ENCODE results near the gene CPAMD8. TPM values are rescaled to one million over a fixed set of nuclear protein-coding genes. Genes with fewer than 3 reads are reported as not detected.
"Not testable (repeated sequence)": the region's sequence is repeated elsewhere in the genome, so short reads cannot be mapped to it uniquely, and the experiment has no call there.

Gene CPAMD8
- total RNA-seq, 1 donor from 2014 or later = 42.9 TPM

GRCh38 chr19:17031741-17032140 is 5.1 kb upstream of the CPAMD8 start:
- TF ChIP-seq CTCF (conservative IDR thresholded peaks at IDR 0.05) = no peak
- Mint-ChIP-seq H3K36me3 (no peaks in the 10 kb centered on the region), H3K4me1 (ENCODE audit: unreplicated experiment) (no peaks in the 10 kb centered on the region), H3K9me3 (no peaks in the 10 kb centered on the region), H3K27me3 (peaks cover 18% of the 10 kb centered on the region), H3K27ac (no peak overlapping the region), H3K4me3 (no peak overlapping the region)
- DNase-seq (ENCODE audit: extremely low spot score, unreplicated experiment) = no peak

GRCh38 chr19:17027535-17027975 is 945 bp upstream of the CPAMD8 start:
- no peak for TF ChIP-seq CTCF (conservative IDR thresholded peaks at IDR 0.05)
- Mint-ChIP-seq H3K4me3 (peak overlapping the region; percentile 83), H3K27ac (peak overlapping the region; percentile 48), H3K9me3 (peaks cover 11% of the 10 kb centered on the region), H3K4me1 (ENCODE audit: unreplicated experiment) (peaks cover 15% of the 10 kb centered on the region), H3K36me3 (peaks cover 20% of the 10 kb centered on the region), H3K27me3 (peaks cover 26% of the 10 kb centered on the region)
- no peak for DNase-seq (ENCODE audit: extremely low spot score, unreplicated experiment)

GRCh38 chr19:17025991-17026658 is 485 bp downstream of the CPAMD8 start:
- Mint-ChIP-seq H3K27ac (peak overlapping the region; percentile 78), H3K9me3 (peaks cover 11% of the 10 kb centered on the region), H3K27me3 (peaks cover 23% of the 10 kb centered on the region), H3K4me1 (ENCODE audit: unreplicated experiment) (peaks cover 15% of the 10 kb centered on the region), H3K36me3 (peaks cover 24% of the 10 kb centered on the region), H3K4me3 (peak overlapping the region; percentile 89)
- no peak for TF ChIP-seq CTCF (conservative IDR thresholded peaks at IDR 0.05)
- no peak for DNase-seq (ENCODE audit: extremely low spot score, unreplicated experiment)

- Mint-ChIP-seq H3K4me1 (ENCODE audit: unreplicated experiment) (peaks cover 15% of the 10 kb centered on the region), H3K36me3 (peaks cover 28% of the 10 kb centered on the region), H3K27me3 (peaks cover 17% of the 10 kb centered on the region), H3K27ac (peak overlapping the region; percentile 78), H3K4me3 (peak overlapping the region; percentile 89), H3K9me3 (peaks cover 11% of the 10 kb centered on the region)
- no peak for TF ChIP-seq CTCF (conservative IDR thresholded peaks at IDR 0.05)
- DNase-seq (ENCODE audit: extremely low spot score, unreplicated experiment) = no peak
Measured at GRCh38 chr19:17025361-17025760, 1.2 kb downstream of the CPAMD8 start.

- Mint-ChIP-seq H3K4me3 (peak overlapping the region; percentile 89), H3K36me3 (peaks cover 28% of the 10 kb centered on the region), H3K27ac (peak overlapping the region; percentile 78), H3K9me3 (peaks cover 11% of the 10 kb centered on the region), H3K4me1 (ENCODE audit: unreplicated experiment) (peaks cover 15% of the 10 kb centered on the region), H3K27me3 (peaks cover 17% of the 10 kb centered on the region)
- not testable (repeated sequence) for DNase-seq (ENCODE audit: extremely low spot score, unreplicated experiment)
Measured at GRCh38 chr19:17024941-17025340, 1.7 kb downstream of the CPAMD8 start.

- H3K4me1 Mint-ChIP-seq (ENCODE audit: unreplicated experiment) = peaks cover 15% of the 10 kb centered on the region
- H3K9me3 Mint-ChIP-seq = peaks cover 11% of the 10 kb centered on the region
- H3K27ac Mint-ChIP-seq = no peak overlapping the region
- peaks cover 13% of the 10 kb centered on the region for H3K27me3 Mint-ChIP-seq
- no peak overlapping the region for H3K4me3 Mint-ChIP-seq
- TF ChIP-seq CTCF (conservative IDR thresholded peaks at IDR 0.05) = no peak
- DNase-seq (ENCODE audit: extremely low spot score, unreplicated experiment) = no peak
- H3K36me3 Mint-ChIP-seq = peaks cover 28% of the 10 kb centered on the region
Measured at GRCh38 chr19:17023805-17024204, 2.8 kb downstream of the CPAMD8 start.

All from type B pancreatic cell (in vitro differentiated cells).